Measurements from ENCODE around the gene MRPL30. TPM values are rescaled to one million over a fixed set of nuclear protein-coding genes. Genes with fewer than 3 reads are reported as not detected.

The MRPL30 gene
- total RNA-seq, 2 donors from 2014 or later: 8.9 to 24.5 TPM

DNA sequence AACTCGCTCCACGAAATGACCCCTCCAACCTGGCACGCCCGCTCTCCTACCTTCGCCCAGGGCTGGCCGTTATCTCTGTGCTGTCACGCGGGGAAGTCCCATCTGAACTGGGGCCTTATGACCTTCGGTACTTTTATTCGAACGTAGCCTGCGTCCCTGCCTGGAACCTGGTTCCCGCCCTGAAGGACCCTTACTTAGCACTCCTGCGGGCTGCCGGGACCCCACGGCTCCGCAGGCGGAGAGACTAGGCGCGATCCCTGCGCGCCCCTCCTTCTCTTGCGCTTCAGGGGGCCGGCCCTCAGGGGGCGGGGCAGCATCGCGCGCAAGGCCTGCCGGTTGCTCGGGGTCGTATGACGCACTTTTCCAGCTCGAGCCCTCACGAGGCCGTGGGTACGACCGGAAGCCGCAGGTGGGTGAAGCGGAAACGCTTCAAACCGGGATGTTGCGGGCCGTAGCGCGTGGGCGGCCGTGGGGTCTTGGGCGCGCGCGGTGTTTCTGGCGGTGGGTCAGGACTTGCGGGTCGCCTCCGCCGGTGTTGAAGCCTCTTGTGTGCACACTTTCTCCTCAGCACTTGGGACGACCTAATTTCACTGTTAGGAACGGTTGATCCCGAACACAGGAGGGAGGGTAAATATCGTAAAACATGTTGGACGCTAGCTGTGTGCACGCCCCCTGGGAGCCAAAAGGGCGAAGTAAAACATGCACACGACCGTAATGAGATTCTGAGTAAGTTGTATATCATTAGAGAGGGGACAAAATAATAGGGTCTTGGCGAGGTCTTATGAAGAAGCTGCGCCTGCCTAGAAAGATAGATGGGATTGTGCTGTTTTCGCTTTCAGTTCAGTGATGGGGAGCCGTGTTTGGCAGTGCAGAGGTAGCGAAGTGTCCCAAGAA lies 26.1 kb upstream of the MRPL30 start, which contains the start of the genes LIPT1 and TSGA10:
Gene LIPT1 (plus strand): TSS at position 325 of the 894 bp plus-strand sequence. CDS start 6,991 bp downstream, outside the sequence.
Gene TSGA10 (minus strand): TSS at position 300 of the 894 bp plus-strand sequence. CDS start 45,503 bp downstream, outside the sequence.
- peaks cover 4% of the 10 kb centered on the region for H3K36me3 ChIP-seq
- H3K4me1 ChIP-seq (ENCODE audit: control insufficient read depth in 1 of 2, low read depth in 2 of 2): peaks cover 3 to 21% of the 10 kb centered on the region in 2 donors
- ATAC-seq (ENCODE audit: insufficient number of reproducible peaks, low FRiP score, low read depth) (peak; percentile 79), DNase-seq (ENCODE audit: low spot score) (peak; percentile 66)
- no peaks in the 10 kb centered on the region for H3K27me3 ChIP-seq (replicated peaks; ENCODE audit: insufficient read depth)
- H3K27ac ChIP-seq: peak within 1 kb of the TSS; percentile 79 to 88
- no peaks in the 10 kb centered on the region for H3K9me3 ChIP-seq
- H3K4me3 ChIP-seq: peak within 1 kb of the TSS; percentile 93
- TF ChIP-seq, protein P1, sequence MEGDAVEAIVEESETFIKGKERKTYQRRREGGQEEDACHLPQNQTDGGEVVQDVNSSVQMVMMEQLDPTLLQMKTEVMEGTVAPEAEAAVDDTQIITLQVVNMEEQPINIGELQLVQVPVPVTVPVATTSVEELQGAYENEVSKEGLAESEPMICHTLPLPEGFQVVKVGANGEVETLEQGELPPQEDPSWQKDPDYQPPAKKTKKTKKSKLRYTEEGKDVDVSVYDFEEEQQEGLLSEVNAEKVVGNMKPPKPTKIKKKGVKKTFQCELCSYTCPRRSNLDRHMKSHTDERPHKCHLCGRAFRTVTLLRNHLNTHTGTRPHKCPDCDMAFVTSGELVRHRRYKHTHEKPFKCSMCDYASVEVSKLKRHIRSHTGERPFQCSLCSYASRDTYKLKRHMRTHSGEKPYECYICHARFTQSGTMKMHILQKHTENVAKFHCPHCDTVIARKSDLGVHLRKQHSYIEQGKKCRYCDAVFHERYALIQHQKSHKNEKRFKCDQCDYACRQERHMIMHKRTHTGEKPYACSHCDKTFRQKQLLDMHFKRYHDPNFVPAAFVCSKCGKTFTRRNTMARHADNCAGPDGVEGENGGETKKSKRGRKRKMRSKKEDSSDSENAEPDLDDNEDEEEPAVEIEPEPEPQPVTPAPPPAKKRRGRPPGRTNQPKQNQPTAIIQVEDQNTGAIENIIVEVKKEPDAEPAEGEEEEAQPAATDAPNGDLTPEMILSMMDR (IDR thresholded peaks at IDR 0.05): no peak

DNA sequence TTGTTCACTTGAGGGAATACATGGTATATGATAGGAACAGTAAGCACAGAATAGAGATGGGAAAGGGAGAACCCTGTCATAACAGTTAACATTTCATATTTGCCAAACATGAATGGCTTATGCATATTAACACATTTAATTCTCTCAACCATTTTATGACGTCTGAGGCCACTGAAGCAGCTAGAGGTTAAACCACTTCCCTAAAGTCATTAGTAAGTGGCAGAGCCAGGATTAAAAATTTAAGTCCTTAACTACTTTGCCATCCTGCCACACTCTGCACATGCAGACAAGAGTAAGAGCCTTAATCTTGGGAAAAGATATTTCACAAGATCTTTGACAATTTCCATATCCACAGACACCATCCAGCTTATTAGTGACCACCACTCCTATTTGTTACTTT lies 24.1 kb upstream of the MRPL30 start:
- no peak for DNase-seq (ENCODE audit: low spot score)
- Histone ChIP-seq H3K4me3 (no peak overlapping the region), H3K36me3 (peaks cover 4% of the 10 kb centered on the region), H3K27ac (no peak overlapping the region), H3K27me3 (replicated peaks; ENCODE audit: insufficient read depth) (no peaks in the 10 kb centered on the region), H3K4me1 (ENCODE audit: control insufficient read depth in 1 of 2, low read depth in 2 of 2) (peaks cover 3 to 21% of the 10 kb centered on the region in 2 donors), H3K9me3 (no peaks in the 10 kb centered on the region)
- TF ChIP-seq, protein P1 (IDR thresholded peaks at IDR 0.05): no peak
- ATAC-seq (ENCODE audit: insufficient number of reproducible peaks, low FRiP score, low read depth): no peak

DNA sequence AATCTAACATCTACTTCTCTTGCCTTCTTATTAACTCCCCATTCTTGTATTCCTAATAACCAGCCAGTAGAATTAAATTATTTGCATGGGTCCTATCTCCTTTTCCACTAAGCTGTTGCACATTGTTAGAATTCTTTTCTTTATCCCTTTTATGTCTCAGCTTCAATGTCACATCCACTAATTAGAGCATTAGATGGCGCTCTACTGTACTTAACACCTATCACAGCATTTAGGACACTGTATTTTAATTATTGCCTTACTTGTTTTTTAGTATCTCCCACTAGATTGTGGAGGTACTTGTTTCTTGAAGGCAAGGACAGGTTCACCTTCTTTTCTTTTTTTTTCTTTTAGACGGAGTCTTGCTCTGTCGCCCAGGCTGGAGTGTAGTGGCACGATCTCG lies 22.4 kb upstream of the MRPL30 start:
- H3K9me3 ChIP-seq: no peaks in the 10 kb centered on the region
- TF ChIP-seq, protein P1 (IDR thresholded peaks at IDR 0.05): no peak
- H3K4me3 ChIP-seq: no peak overlapping the region
- no peak for DNase-seq (ENCODE audit: low spot score)
- H3K27me3 ChIP-seq (replicated peaks; ENCODE audit: insufficient read depth): no peaks in the 10 kb centered on the region
- H3K27ac ChIP-seq: no peak overlapping the region
- no peak for ATAC-seq (ENCODE audit: insufficient number of reproducible peaks, low FRiP score, low read depth)
- H3K36me3 ChIP-seq: peaks cover 4% of the 10 kb centered on the region
- peaks cover 3 to 20% of the 10 kb centered on the region in 2 donors for H3K4me1 ChIP-seq (ENCODE audit: control insufficient read depth in 1 of 2, low read depth in 2 of 2)

DNA sequence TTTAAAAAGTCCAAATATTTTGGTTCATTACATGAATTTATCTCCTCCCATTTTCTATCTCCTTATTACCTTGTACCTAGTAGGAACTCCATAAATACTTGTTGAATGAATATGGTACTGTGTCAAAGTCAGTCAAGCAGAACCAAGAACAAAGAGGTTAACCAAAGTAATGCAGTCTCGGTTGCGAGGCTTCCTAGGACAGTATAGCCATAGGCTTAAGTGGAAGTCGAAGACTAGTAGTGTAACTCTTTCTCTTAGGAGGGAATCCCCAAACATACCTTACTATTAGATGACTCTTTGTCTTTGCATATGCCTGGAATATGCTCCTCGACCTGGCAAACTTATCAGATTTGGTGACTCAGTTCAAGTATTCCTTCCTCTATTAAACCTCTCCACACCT lies 21.4 kb upstream of the MRPL30 start:
- Histone ChIP-seq H3K36me3 (peaks cover 4% of the 10 kb centered on the region), H3K9me3 (no peaks in the 10 kb centered on the region), H3K4me3 (no peak overlapping the region), H3K27me3 (replicated peaks; ENCODE audit: insufficient read depth) (no peaks in the 10 kb centered on the region), H3K4me1 (ENCODE audit: control insufficient read depth in 1 of 2, low read depth in 2 of 2) (peaks cover 3 to 13% of the 10 kb centered on the region in 2 donors), H3K27ac (no peak overlapping the region)
- TF ChIP-seq, protein P1 (IDR thresholded peaks at IDR 0.05): no peak
- ATAC-seq (ENCODE audit: insufficient number of reproducible peaks, low FRiP score, low read depth) (no peak), DNase-seq (ENCODE audit: low spot score) (no peak)

DNA sequence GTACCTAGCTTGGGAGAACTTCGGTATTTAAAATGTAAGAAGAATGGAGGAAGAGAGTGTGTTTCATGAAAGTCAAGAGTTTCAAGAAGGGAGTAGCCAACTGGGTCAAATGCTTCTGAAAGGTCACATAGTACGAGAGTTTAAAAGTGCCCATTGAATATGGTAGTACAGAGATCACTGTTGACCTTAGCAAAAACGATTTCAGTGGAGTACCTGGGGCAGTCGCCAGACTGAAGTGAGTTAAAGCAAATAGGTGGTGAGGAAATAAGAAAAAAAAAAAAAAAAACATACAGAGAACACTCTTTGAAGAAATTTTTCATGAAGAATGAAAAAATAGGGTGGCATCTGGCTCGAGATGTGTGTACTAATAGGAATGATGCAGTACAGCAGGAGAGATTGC lies 14.8 kb upstream of the MRPL30 start:
- no peaks in the 10 kb centered on the region for H3K9me3 ChIP-seq
- peaks cover 22% of the 10 kb centered on the region for H3K36me3 ChIP-seq
- TF ChIP-seq, protein P1 (IDR thresholded peaks at IDR 0.05): no peak
- no peak overlapping the region for H3K27ac ChIP-seq
- no peaks in the 10 kb centered on the region for H3K27me3 ChIP-seq (replicated peaks; ENCODE audit: insufficient read depth)
- no peaks in the 10 kb centered on the region for H3K4me1 ChIP-seq (ENCODE audit: control insufficient read depth in 1 of 2, low read depth in 2 of 2)
- ATAC-seq (ENCODE audit: insufficient number of reproducible peaks, low FRiP score, low read depth) (no peak), DNase-seq (ENCODE audit: low spot score) (no peak)
- no peak overlapping the region for H3K4me3 ChIP-seq

Data from thoracic aorta (tissue), 2 donors.